HG03469 (cell line): ENCODE data around the gene AK9.

Source experiments
- ATAC-seq: cut with Tn5 transposase; IDR thresholded peaks from one replicate; pipeline ENCODE4 v1.9.1; 2021; ENCODE audit warnings: mild to moderate bottlenecking, moderate library complexity, moderate number of reproducible peaks; ENCODE audit not compliant: unreplicated experiment

Gene AK9

DNA sequence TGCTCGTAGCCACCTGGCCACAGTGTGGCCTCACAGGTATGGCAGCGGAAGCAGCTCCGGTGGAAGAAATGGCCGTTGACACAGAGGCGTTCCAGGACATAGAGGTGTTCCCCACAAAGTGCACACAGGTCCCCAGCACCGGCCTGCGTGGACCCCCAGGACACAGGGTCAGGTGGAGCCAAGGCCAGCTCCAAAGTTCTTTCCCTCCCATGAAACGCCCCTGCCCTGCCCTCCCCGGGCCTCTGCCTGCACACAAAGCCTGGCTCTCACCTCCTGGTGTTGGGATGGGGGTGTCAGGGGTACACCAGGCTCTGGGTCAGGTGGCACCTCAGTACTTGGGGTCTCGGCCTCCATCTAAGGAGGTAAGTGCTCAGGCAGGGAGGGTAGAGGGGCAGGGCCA lies 243.9 kb downstream of the AK9 start:
- ATAC-seq: no peak

DNA sequence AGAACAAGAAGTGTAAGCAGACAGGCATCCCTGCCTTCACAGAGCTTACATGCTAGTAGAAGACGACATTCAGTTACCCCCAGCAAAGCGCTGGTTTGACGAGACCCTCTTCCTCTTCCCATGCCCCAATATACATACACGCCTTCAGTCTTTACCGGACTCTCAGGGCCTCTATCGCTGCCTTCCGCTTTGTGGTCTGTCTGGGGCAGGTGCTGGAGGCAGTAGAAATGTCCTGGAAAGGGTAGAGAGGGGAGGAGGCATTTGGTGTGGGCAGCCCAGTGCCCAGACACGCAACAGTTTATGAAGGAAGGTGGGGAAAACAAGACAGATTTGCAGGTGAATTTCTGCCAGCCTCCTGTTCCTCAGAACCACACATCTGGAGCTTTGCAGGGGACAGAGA lies 244.5 kb downstream of the AK9 start:
- ATAC-seq: no peak

DNA sequence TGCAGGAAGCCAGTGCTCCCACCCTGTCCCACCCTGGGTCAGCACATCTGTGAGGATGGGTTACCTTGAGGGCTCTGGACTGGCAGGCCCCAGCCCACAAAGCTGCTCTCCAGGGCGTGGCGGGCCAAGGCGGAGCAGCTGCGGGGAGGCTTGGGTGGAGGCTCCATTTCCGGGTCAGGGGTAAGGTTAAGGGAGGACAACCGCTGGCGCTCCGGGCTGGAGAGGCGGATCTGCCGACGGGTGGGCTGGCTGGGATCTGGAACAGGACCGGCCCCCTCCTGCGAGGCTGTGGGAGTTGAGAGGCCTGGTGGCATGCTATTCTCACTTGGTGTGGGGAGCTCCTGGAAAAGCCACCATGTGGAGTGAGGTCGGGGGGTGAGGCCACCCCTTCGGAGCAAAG lies 244.9 kb downstream of the AK9 start:
- no peak for ATAC-seq

DNA sequence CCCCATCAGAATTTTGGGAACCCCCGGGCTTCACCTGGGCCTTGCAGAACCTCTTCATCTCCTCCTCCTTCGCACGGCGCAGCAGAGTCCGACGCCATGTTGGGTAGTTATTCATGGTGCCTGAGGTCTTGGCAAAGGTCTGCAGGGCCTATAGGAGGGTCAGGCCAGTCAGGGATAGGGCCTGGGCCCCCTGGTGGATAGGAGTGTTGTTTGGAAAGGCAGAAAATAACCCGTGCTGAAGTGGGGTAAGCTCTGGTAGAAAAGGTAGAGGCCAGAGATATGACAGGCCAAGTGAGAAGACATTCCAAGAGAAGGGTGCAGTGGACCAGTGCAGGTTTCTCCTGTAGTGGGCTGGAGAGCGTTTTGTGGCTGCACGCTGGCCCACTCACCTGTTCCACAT lies 245.6 kb downstream of the AK9 start:
- no peak for ATAC-seq

DNA sequence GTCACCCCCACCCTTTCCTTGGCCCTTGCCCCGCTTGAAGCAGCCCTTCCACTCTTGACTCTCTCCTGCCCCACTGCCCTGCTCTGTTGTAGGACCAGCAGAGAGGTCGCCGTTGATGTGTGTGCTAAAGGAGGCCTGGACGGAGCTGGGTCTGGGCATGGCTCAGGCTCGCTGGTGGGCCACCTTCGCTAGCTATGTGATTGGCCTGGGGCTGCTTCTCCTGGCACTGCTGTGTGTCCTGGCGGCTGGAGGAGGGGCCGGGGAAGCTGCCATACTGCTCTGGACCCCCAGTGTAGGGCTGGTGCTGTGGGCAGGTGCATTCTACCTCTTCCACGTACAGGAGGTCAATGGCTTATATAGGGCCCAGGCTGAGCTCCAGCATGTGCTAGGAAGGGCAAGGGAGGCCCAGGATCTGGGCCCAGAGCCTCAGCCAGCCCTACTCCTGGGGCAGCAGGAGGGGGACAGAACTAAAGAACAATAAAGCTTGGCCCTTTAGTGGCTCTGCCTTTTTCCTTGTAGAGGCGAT lies 247.5 kb downstream of the AK9 start:
- ATAC-seq: no peak
